K562 (cell line): ENCODE data around the gene ARMC7. TPM values are rescaled to one million over a fixed set of nuclear protein-coding genes. Genes with fewer than 3 reads are reported as not detected.
A peak's percentile ranks its signal among the peaks of the same experiment; 100 is the strongest.

Experiments used
- ATAC-seq: fragments of 200-7000 bp; cut with Tn5 transposase; 3 replicates; pipeline ENCODE4 v1.9.1; 2020; ENCODE audit warnings: moderate library complexity
- BruUV-seq: library from RNA; stranded (reverse); fragments of 400-500 nt; replicated peaks from 2 replicates; lab custom pipeline; 2021; lab: Mats Ljungman, UMichigan
- CTCF ChIA-PET: fragments of 300-600 bp; formaldehyde crosslinking; extraction: SDS; loops from one replicate; lab custom pipeline; 2021; ENCODE audit warnings: low intra/inter-chr PET ratio; lab: Yijun Ruan, JAX
- POLR2A ChIA-PET: fragments of 300-600, 350-650 bp; sonication (Branson Sonifier 250); formaldehyde crosslinking; extraction: SDS; loops from one replicate; lab custom pipeline; 2021; ENCODE audit warnings: antibody characterized with exemption, inconsistent platforms; lab: Yijun Ruan, JAX
- DNase-seq, 4 experiments: peaks; one replicate each; pipeline versions ENCODE4 v3.0.0 to v3.0.0-alpha.2; 2011 to 2018; ENCODE audit warnings: low spot score in 3 of 4, mixed read lengths in 3 of 4; ENCODE audit errors: extremely low read depth in 1 of 4
- FAIRE-seq: peaks from 2 replicates; lab custom pipeline; 2011; peaks lifted over from hg19 to GRCh38; lab: Jason Lieb, UNC
- H2AFZ ChIP-seq: 2 replicates; pipeline ENCODE4 v1.6.0; 2011; ENCODE audit warnings: low read depth, low read length, control low read depth, inconsistent platforms
- H3K27ac ChIP-seq: fragments of 200-600 bp; 3 replicates; pipeline ENCODE4 v1.8.0; 2011; ENCODE audit warnings: low read depth, mild to moderate bottlenecking, control low read depth, inconsistent platforms, low read length, moderate library complexity, mixed read lengths; ENCODE audit errors: extremely low read depth
- H3K27me3 ChIP-seq, 2 experiments: fragments of 300-600 bp in 1 of 2; 2 replicates in 1 of 2; 3 replicates in 1 of 2; pipeline versions ENCODE4 v1.6.0 to v1.8.0; 2011; ENCODE audit warnings: inconsistent platforms in 2 of 2, low read length in 2 of 2, mild to moderate bottlenecking in 1 of 2, mixed read lengths in 1 of 2, moderate library complexity in 1 of 2; ENCODE audit not compliant: control insufficient read depth in 2 of 2, insufficient read depth in 2 of 2
- H3K36me3 ChIP-seq: fragments of 300-600 bp; 3 replicates; pipeline ENCODE4 v1.8.0; 2011; ENCODE audit warnings: mild to moderate bottlenecking, low read length, inconsistent platforms; ENCODE audit not compliant: control insufficient read depth, insufficient read depth
- H3K4me1 ChIP-seq, 2 experiments: fragments of 200-600 bp in 1 of 2; replicated peaks in 1 of 2; 2 replicates in 1 of 2; 3 replicates in 1 of 2; pipeline versions ENCODE4 v1.5.1 to v1.8.0; 2011; ENCODE audit warnings: inconsistent platforms in 2 of 2, low read length in 2 of 2, mild to moderate bottlenecking in 1 of 2, mixed read lengths in 1 of 2, moderate library complexity in 1 of 2; ENCODE audit not compliant: control insufficient read depth in 2 of 2, insufficient read depth in 2 of 2
- H3K4me2 ChIP-seq: 2 replicates; pipeline ENCODE4 v1.6.1; 2011; ENCODE audit warnings: low read length, control low read depth, inconsistent platforms, mixed read lengths; ENCODE audit not compliant: insufficient read depth
- H3K4me3 ChIP-seq: fragments of 200-600 bp; sonication (generic), shearing (Covaris generic); 2 replicates; pipeline ENCODE4 v1.5.1; 2016; ENCODE audit warnings: control low read depth, inconsistent platforms
- H3K79me2 ChIP-seq: fragments of 200-600 bp; 3 replicates; pipeline ENCODE4 v1.8.0; 2011; ENCODE audit warnings: low read length, inconsistent platforms; ENCODE audit not compliant: control insufficient read depth, insufficient read depth
- H3K9ac ChIP-seq, 2 experiments: 2 replicates each; pipeline versions ENCODE4 v1.6.0 to v1.6.1; 2011; ENCODE audit warnings: low read depth in 2 of 2, low read length in 2 of 2, control low read depth in 1 of 2, inconsistent platforms in 1 of 2, mild to moderate bottlenecking in 1 of 2, mixed read lengths in 1 of 2; ENCODE audit not compliant: insufficient read depth in 1 of 2
- H3K9me1 ChIP-seq: one replicate; pipeline ENCODE4 v1.6.0; 2011; ENCODE audit warnings: inconsistent platforms, mild to moderate bottlenecking, low read length, moderate library complexity; ENCODE audit not compliant: control insufficient read depth, insufficient read depth
- H3K9me3 ChIP-seq: replicated peaks from 2 replicates; pipeline ENCODE4 v1.5.1; 2011; ENCODE audit warnings: low read depth, low read length, inconsistent platforms; ENCODE audit not compliant: control insufficient read depth, insufficient read depth
- H4K20me1 ChIP-seq: replicated peaks from 2 replicates; pipeline ENCODE4 v1.6.1; 2011; ENCODE audit warnings: low read length, inconsistent platforms, mixed read lengths; ENCODE audit not compliant: control insufficient read depth, insufficient read depth
- FOSL1 ChIP-seq: fragments of 200-800 bp; sonication (Bioruptor generic); conservative IDR thresholded peaks from 2 replicates; pipeline ENCODE4 v1.6.1; 2016; ENCODE audit warnings: missing genetic modification characterization, missing compliant biosample characterization
- MNT ChIP-seq, 2 experiments: fragments of 450-650 bp; conservative IDR thresholded peaks; 2 replicates each; pipeline ENCODE4 v1.6.1; 2017; ENCODE audit warnings: mild to moderate bottlenecking in 2 of 2, moderate library complexity in 2 of 2
- TRIM24 ChIP-seq, 2 experiments: fragments of 450-650 bp; IDR thresholded peaks; 2 replicates each; pipeline ENCODE4 v1.6.1; 2016
- ZNF184 ChIP-seq: sonication (generic); formaldehyde crosslinking; IDR thresholded peaks from 2 replicates; pipeline ENCODE4 v1.5.0; 2020; ENCODE audit warnings: missing genetic modification reagents
- ZNF23 ChIP-seq: fragments of 250-450 bp; sonication (Bioruptor Pico); IDR thresholded peaks from 2 replicates; pipeline ENCODE4 v1.4.0; 2020; ENCODE audit warnings: mild to moderate bottlenecking
- ZNF592 ChIP-seq: fragments of 450-650 bp; IDR thresholded peaks from 2 replicates; pipeline ENCODE4 v1.6.1; 2017; ENCODE audit warnings: antibody characterized with exemption, mild to moderate bottlenecking
- WGBS: fragments of 100-300 bp; shearing (Covaris generic); methylation state at CpG from one replicate; pipeline ENCODE4 v1.1.6; 2016; ENCODE audit warnings: low coverage, mixed read lengths; ENCODE audit not compliant: insufficient coverage; ENCODE audit errors: missing lambda C conversion rate; 5-methylcytosine and 5-hydroxymethylcytosine counted together
- in situ Hi-C: fragments of 300-500 bp; cut with MboI; formaldehyde crosslinking; loops from 4 replicates; pipeline ENCODE4 v1.15.0; 2018; ENCODE audit warnings: inconsistent platforms, mixed read lengths
- intact Hi-C: fragments of 100-400 bp; cut with micrococcal nuclease; formaldehyde crosslinking; loops from 2 replicates; pipeline ENCODE4 v1.14.2; 2022
- polyA plus RNA-seq, 8 experiments: library from polyadenylated mRNA; depleted of rRNA in 4 of 8; stranded (reverse) in 5 of 8; unstranded in 3 of 8; fragments of >200 nt; fragmentation: Nextera tagmentation in 2 of 8; fragmentation: Illumina TruSeq in 1 of 8; extraction: Ambion mirVana in 2 of 8; extraction: Trizol in 1 of 8; gene quantifications; 2 replicates each; pipeline versions ENCODE4 v1.2.1 to v1.2.3, GENCODE V29; 2011 to 2014; ENCODE audit warnings: inconsistent platforms in 1 of 8, missing spikeins in 1 of 8
- total RNA-seq, 7 experiments: library from RNA; depleted of rRNA in 6 of 7; stranded (reverse); fragments of >200 nt in 6 of 7; fragmentation: Illumina TruSeq in 2 of 7; extraction: Trizol in 2 of 7; gene quantifications; 2 replicates each; pipeline versions ENCODE4 v1.2.1 to v1.2.3, GENCODE V29; 2011 to 2021; ENCODE audit warnings: low replicate concordance in 1 of 7
- TF ChIP-seq, protein P1 (sequence below): fragments of 450-650 bp; IDR thresholded peaks from 2 replicates; pipeline ENCODE4 v1.7.1; 2018; ENCODE audit warnings: mild to moderate bottlenecking, low read depth; ENCODE audit not compliant: partially characterized antibody
- TF ChIP-seq, protein P2 (sequence below): sonication (generic); formaldehyde crosslinking; IDR thresholded peaks from 2 replicates; pipeline ENCODE4 v1.8.0; 2022; ENCODE audit warnings: missing genetic modification reagents, mild to moderate bottlenecking, borderline replicate concordance

The ARMC7 gene
- total and polyA plus RNA-seq, 9 of the 15 experiments (the other 6 are each of a cell fraction or from before 2014, with no cell fraction given): 1.4 to 15.2 (median 5.9) TPM

DNA sequence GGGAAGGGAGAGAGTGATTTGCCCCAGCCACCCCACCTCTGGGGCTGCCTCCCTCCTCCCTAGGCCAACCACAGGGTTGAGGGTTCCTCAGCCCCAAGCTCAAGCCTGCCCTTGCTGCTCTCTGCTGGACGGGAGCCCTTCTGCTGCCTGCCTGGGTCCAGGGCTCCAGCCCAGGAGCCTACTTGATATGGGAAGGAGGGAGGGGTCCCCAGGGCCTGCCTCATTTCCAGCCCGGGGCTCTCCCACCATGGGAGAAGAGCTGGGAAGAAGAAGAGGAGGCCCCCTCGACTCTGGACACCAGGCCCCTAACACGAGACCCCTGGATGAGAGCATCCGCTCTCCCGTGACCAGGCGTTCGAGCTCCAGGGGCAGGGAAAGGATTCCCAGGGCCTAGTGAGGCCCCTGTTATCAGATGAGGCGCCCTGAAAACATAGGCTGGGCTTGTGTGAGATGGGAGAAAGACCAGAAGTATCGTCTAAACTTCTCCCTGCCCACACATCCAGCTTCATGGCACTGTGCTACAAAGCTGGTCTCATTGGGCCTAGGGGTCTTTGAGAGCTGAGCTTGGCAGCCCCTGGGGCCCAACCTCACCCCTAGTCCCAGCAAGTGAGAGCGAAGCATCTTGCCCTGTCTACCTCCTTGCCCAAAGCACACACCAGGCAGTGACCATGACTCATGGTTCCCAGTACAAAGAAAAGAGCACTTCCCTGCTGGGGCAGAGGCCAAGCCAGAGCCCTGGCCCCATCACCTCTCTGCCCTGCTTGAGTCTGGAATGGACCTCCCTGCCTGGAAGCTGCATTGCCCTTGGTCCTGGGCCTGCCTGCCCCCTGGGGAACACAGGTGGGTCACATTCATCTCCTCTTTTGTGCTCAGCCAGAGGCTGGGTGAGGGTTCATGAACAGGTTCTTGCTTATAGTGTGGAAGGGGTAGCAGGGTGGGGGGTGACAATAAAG, 21.0 kb upstream of the ARMC7 start:
- Histone ChIP-seq H3K27ac (peak overlapping the region; percentile 84), H3K4me2 (peak overlapping the region; percentile 90), H3K4me1 (peaks cover 59 to 69% of the 10 kb centered on the region in 2 experiments), H3K79me2 (no peaks in the 10 kb centered on the region; the same call in 2 of the 3 replicates), H3K4me3 (no peak overlapping the region), H3K9me3 (no peaks in the 10 kb centered on the region), H4K20me1 (no peaks in the 10 kb centered on the region), H3K27me3 (no peaks in the 10 kb centered on the region; a peak in 1 of 5 replicates), H3K9ac (peak overlapping the region; percentile 71 to 88), H3K36me3 (no peaks in the 10 kb centered on the region), H3K9me1 (peaks cover 5% of the 10 kb centered on the region), H2AFZ (peak overlapping the region; percentile 91)
- POLR2A ChIA-PET: interaction anchor here (1.2 to 3.0 kb wide), 3 partner anchors 8 to 17 kb away, joined by 4 to 11 read pairs (median 5); no protein-coding TSS in a partner anchor
- DNase-seq (peak in 1 of 4 experiments; percentile 49), ATAC-seq (no peak), FAIRE-seq (peak; percentile 6)
- no TSS peak for BruUV-seq
- CTCF ChIA-PET: interaction anchor here (0.6 kb wide), 1 partner anchor 42 kb away, joined by 4 read pairs; no protein-coding TSS in a partner anchor
- 64% methylated on average over 10 of the region's 11 CpGs for WGBS
- in situ Hi-C loops: no loop called here
- intact Hi-C loops: no loop called here
- TF ChIP-seq, protein P1, sequence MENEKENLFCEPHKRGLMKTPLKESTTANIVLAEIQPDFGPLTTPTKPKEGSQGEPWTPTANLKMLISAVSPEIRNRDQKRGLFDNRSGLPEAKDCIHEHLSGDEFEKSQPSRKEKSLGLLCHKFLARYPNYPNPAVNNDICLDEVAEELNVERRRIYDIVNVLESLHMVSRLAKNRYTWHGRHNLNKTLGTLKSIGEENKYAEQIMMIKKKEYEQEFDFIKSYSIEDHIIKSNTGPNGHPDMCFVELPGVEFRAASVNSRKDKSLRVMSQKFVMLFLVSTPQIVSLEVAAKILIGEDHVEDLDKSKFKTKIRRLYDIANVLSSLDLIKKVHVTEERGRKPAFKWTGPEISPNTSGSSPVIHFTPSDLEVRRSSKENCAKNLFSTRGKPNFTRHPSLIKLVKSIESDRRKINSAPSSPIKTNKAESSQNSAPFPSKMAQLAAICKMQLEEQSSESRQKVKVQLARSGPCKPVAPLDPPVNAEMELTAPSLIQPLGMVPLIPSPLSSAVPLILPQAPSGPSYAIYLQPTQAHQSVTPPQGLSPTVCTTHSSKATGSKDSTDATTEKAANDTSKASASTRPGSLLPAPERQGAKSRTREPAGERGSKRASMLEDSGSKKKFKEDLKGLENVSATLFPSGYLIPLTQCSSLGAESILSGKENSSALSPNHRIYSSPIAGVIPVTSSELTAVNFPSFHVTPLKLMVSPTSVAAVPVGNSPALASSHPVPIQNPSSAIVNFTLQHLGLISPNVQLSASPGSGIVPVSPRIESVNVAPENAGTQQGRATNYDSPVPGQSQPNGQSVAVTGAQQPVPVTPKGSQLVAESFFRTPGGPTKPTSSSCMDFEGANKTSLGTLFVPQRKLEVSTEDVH: no peak
- TF ChIP-seq FOSL1 (peak; percentile 70), ZNF592 (peak; percentile 53), ZNF23 (CRISPR knock-in tag) (no peak), MNT (conservative IDR thresholded peaks at IDR 0.05) (no peak), ZNF184 (CRISPR knock-in tag) (no peak), TRIM24 (IDR thresholded peaks at IDR 0.05) (no peak)
- TF ChIP-seq, protein P2, sequence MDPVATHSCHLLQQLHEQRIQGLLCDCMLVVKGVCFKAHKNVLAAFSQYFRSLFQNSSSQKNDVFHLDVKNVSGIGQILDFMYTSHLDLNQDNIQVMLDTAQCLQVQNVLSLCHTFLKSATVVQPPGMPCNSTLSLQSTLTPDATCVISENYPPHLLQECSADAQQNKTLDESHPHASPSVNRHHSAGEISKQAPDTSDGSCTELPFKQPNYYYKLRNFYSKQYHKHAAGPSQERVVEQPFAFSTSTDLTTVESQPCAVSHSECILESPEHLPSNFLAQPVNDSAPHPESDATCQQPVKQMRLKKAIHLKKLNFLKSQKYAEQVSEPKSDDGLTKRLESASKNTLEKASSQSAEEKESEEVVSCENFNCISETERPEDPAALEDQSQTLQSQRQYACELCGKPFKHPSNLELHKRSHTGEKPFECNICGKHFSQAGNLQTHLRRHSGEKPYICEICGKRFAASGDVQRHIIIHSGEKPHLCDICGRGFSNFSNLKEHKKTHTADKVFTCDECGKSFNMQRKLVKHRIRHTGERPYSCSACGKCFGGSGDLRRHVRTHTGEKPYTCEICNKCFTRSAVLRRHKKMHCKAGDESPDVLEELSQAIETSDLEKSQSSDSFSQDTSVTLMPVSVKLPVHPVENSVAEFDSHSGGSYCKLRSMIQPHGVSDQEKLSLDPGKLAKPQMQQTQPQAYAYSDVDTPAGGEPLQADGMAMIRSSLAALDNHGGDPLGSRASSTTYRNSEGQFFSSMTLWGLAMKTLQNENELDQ: no peak
